ENCODE results near the gene CEP20.
A peak's percentile ranks its signal among the peaks of the same experiment; 100 is the strongest.
"Not testable (repeated sequence)": the region's sequence is repeated elsewhere in the genome, so short reads cannot be mapped to it uniquely, and the experiment has no call there.

CEP20 gene, protein sequence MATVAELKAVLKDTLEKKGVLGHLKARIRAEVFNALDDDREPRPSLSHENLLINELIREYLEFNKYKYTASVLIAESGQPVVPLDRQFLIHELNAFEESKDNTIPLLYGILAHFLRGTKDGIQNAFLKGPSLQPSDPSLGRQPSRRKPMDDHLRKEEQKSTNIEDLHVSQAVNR

GRCh38 chr16:15888072-15888976 is at the start of gene CEP20:
Gene CEP20, minus strand, starts transcription at chr16:15888603. Its CDS starts 18 bp downstream, at chr16:15888585.
- peak; percentile 99 for DNase-seq

GRCh38 chr16:15936809-15937208 is 48.4 kb upstream of the CEP20 start:
- not testable (repeated sequence) for DNase-seq

GRCh38 chr16:15934991-15935390 is 46.6 kb upstream of the CEP20 start:
- no peak for DNase-seq

DNA sequence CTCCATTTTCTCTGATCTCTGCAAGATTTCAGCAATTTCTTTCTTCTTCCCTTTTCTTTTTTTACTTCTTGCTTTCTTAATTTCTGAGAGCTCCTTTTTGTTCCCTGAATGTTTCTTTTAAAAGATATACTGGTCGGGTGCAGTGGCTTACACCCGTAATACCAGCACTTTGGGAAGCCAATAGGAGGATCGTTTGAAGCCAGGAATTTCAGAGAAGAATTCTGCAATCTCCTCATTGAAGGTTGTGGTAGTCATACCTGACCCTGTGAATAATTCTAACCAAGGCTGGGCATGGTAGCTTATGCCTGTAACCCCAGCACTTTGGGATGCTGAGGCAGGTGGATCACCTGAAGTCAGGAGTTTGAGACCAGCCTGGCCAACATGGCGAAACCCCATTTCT is 45.4 kb upstream of the CEP20 start:
- DNase-seq, result no peak

GRCh38 chr16:15932939-15933338 is 44.5 kb upstream of the CEP20 start:
- DNase-seq, result no peak

GRCh38 chr16:15928261-15929104 is 40.1 kb upstream of the CEP20 start:
- DNase-seq, result no peak

- no peak for DNase-seq
Measured at GRCh38 chr16:15925631-15926030, 37.2 kb upstream of the CEP20 start.

GRCh38 chr16:15924996-15925395 is 36.6 kb upstream of the CEP20 start:
- DNase-seq, result no peak

DNA sequence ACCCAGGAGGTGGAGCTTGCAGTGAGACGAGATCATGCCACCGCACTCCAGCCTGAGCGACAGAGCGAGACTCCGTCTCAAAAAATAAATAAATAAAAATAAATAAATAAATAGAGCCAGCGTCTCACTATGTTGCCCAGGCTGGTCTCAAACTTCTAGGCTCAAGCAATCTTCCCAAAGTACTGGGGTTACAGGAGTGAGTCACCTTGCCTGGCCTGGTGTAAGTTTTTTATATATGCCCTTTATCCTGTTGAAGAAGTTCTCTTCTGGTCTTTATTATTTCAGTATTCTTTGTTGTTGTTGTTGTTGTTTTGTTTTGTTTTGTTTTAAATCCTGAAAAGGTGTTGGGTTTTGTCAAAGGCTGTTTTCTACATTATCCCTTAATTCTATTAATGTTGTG is 30.9 kb upstream of the CEP20 start:
- no peak for DNase-seq

GRCh38 chr16:15918314-15918713 is 29.9 kb upstream of the CEP20 start:
- DNase-seq, result not testable (repeated sequence)

DNA sequence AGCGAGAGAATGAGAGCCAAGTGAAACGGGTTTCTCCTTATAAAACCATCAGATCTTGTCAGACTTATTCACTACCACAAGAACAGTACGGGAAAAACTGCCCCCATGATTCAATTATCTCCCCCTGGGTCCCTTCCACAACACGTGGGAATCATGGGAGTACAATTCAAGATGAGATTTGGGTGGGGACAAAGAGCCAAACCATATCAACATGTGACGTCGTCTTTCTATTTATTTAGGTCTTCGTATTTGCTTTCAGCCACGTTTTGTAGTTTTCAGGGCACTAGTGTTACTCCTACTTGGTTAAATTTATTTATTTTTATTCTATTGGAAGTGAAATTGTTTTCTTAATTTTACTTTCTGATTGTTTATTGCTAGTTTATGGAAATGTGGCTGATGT is 27.9 kb upstream of the CEP20 start:
- no peak for DNase-seq

DNA sequence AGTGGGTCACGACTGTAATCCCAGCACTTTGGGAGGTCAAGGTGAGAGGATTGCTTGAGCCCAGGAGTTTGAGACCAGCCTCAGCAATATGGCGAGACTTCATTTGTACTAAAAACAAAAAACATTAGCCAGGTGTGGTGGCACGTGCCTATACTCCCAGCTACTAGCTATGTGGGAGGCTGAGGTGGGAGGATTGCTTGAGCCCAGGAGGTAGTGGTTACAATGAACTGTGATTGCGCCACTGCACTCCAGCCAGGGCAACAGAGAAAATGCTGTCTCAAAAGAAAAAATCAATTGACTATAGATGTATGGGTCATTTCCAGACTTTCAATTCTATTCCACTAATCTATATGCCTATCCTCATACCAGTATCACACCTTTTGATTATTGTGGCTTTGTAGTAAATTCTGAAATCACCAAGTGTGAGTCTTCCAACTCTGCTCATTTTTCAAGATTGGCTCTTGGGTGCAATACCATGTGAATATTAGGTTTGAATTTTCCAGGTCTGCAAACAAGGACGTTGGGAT is 27.2 kb upstream of the CEP20 start:
- no peak for DNase-seq

DNA sequence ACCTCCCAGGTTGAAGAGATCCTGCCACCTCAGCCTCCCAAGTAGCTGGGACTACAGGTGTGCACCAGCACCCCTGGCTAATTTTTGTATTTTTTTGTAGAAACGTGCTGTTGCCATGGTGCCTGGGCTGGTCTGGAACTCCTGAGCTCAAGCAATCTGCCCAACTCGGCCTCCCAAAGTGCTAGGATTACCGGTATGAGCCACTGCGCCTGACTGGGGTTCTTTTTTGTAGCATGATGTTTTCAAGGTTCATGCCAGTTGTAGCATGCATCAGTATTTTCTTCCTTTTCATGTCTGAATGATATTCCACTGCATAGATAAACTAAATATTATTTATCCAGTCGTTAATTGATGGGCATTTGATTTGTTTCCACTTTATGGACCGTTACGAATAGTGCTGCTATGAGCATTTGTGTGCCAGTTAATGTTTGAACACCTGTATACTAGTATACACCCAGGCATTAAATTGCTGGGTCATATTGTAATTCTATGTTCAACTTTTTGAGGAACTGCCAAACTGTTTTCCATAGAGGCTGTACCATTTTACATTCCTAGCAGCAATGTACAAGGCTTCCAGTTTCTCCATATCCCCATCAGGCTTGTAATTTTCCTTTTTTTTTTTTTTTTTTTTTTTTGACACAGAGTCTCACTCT is 24.8 kb upstream of the CEP20 start:
- DNase-seq, result no peak

DNA sequence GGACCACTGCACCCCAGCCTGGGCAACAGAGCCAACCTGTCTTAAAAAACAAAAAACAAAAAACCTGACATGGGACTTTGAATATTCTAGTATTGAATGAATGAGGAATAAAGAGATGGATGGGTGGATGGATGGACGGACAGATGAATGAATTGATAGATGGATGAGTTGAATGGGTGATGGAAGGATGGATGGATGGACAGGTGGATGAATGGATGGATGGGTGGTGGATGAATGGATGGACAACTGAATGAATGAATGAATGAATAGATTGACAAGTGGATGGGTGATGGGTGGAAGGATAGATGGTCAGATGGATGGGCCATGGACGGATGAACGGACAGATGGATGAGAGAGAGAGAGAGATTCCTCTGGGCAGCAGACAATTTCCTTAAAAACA is 22.8 kb upstream of the CEP20 start:
- no peak for DNase-seq

DNA sequence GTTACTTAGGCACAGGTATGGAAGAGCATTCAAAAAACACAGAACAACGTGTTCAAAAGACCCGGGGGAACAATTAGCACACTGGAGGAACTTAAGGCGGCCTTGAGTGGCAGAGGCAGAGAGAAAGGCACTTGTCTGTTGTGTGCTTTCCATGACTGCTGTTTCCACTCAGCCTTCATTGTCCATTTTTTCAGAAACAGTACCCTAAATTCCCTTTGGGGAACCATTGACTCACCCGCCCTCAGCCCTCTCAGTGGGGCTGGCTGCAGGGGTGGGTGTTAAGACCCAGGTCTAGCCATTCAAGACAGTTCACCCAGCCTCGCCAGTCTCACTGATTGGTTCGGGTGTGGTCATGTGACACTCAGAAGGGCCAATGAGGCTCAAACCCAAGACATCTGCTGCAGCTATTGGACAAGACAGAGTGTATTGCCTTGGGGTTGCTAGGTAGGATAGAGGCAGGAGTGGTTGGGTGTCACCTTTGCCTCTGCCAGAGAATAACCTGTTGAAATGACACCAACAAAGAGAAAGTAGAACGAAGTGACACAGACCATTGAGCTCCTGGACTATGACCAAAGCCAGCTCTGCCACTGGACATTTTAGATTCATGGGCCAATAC is 19.6 kb upstream of the CEP20 start:
- peak; percentile 11 for DNase-seq

DNA sequence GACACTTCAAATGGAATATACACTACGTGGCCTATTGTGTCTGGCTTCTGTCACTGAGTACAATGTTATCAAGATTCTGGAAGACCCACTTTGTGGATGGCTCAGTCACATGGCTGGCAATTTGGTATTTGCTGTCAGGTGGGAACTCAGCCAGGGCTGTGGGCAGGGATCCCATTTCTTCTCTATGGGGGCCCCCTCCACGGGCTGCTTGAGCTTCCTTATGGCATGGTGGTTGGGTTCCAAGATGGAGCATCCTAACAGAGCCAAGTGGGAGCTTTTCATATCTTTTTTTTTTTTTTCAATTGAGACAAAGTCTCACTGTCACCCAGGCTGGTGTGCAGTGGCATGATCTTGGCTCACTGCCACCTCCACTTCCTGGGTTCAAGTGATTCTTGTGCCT is 18.0 kb upstream of the CEP20 start:
- DNase-seq, result no peak

DNA sequence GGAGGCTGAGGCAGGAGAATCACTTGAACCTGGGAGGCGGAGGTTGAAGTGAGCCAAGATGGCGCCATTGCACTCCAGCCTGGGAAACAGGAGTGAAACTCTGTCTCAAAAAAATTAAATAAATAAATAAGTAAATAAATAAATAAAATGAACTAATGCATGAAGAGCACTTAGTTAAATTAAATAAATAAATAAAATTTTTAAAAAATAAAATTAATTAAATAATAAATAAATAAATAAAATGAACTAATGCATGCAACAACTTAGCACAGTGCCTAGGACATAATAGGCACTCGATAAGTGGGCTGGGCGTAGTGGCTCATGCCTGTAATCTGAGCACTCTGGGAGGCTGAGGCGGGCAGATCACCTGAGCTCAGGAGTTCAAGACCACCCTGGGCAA is 15.6 kb upstream of the CEP20 start:
- DNase-seq, result no peak

- no peak for DNase-seq
Measured at GRCh38 chr16:15900901-15901500, 12.6 kb upstream of the CEP20 start.

DNA sequence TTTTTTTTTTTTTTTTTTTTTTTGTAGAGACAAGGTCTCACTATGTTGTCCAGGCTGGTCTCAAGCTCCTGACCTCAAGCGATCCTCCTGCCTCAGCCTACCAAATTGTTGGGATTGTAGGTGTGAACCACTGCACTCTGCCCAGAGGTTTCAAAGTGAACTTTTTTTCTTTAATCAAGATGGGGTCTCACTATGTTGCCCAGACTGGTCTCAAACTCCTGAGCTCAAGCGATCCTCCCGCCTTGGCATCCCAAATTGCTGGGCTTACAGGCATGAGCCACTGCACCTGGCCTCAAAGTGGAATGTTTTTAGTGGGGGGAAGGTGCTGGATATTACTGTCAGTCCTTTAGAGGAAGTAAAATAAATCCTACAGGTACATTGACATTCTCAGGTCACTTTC is 12.0 kb upstream of the CEP20 start:
- no peak for DNase-seq

- DNase-seq, result peak; percentile 86
Measured at GRCh38 chr16:15899538-15900100, 11.2 kb upstream of the CEP20 start.

GRCh38 chr16:15898654-15899053 is 10.3 kb upstream of the CEP20 start:
- DNase-seq, result no peak
